HepG2 (cell line): Measurements from ENCODE around the gene GPSM1. TPM values are rescaled to one million over a fixed set of nuclear protein-coding genes. Genes with fewer than 3 reads are reported as not detected.
A peak's percentile ranks its signal among the peaks of the same experiment; 100 is the strongest.

Experiments
- BORCS8-MEF2B ChIP-seq: sonication (generic); formaldehyde crosslinking; IDR thresholded peaks from 2 replicates; pipeline ENCODE4 v1.8.0; 2022; ENCODE audit warnings: mild to moderate bottlenecking, missing genetic modification reagents
- ESRRA ChIP-seq: sonication (generic); formaldehyde crosslinking; IDR thresholded peaks from 2 replicates; pipeline ENCODE4 v1.5.1; 2020; ENCODE audit warnings: mild to moderate bottlenecking, low read depth, missing genetic modification reagents
- FOXJ3 ChIP-seq: sonication (generic); formaldehyde crosslinking; IDR thresholded peaks from 2 replicates; pipeline ENCODE4 v1.4.0; 2020; ENCODE audit warnings: missing genetic modification reagents, mild to moderate bottlenecking, borderline replicate concordance
- FOXK1 ChIP-seq: sonication (generic); formaldehyde crosslinking; IDR thresholded peaks from 2 replicates; pipeline ENCODE4 v1.4.0; 2020; ENCODE audit warnings: low read depth, missing genetic modification reagents, borderline replicate concordance
- HMG20A ChIP-seq: IDR thresholded peaks from 2 replicates; pipeline ENCODE4 v1.6.1; 2016; ENCODE audit warnings: borderline replicate concordance
- KAT7 ChIP-seq: IDR thresholded peaks from 2 replicates; pipeline ENCODE4 v1.6.1; 2018; ENCODE audit warnings: borderline replicate concordance, missing compliant biosample characterization
- KAT8 ChIP-seq: IDR thresholded peaks from 2 replicates; pipeline ENCODE4 v1.6.1; 2016; ENCODE audit warnings: missing genetic modification reagents, missing compliant biosample characterization
- KDM3A ChIP-seq: IDR thresholded peaks from 2 replicates; pipeline ENCODE4 v1.6.1; 2018; ENCODE audit warnings: low read depth, missing compliant biosample characterization
- KLF13 ChIP-seq: sonication (generic); formaldehyde crosslinking; IDR thresholded peaks from 2 replicates; pipeline ENCODE4 v1.4.0; 2020; ENCODE audit warnings: mild to moderate bottlenecking, missing genetic modification reagents
- MAF1 ChIP-seq: sonication (generic); formaldehyde crosslinking; IDR thresholded peaks from 2 replicates; pipeline ENCODE4 v1.5.0; 2020; ENCODE audit warnings: missing genetic modification reagents, borderline replicate concordance
- MTF1 ChIP-seq: sonication (generic); formaldehyde crosslinking; IDR thresholded peaks from 2 replicates; pipeline ENCODE4 v1.5.0; 2020; ENCODE audit warnings: missing genetic modification reagents
- NPAS2 ChIP-seq: sonication (generic); formaldehyde crosslinking; IDR thresholded peaks from 2 replicates; pipeline ENCODE4 v1.8.0; 2022; ENCODE audit warnings: mild to moderate bottlenecking, missing genetic modification reagents, borderline replicate concordance
- TBX2 ChIP-seq: sonication (generic); formaldehyde crosslinking; IDR thresholded peaks from 2 replicates; pipeline ENCODE4 v1.5.0; 2020; ENCODE audit warnings: missing genetic modification reagents, mild to moderate bottlenecking, borderline replicate concordance
- ZBTB42 ChIP-seq: sonication (generic); formaldehyde crosslinking; IDR thresholded peaks from 2 replicates; pipeline ENCODE4 v1.5.0; 2020; ENCODE audit warnings: mild to moderate bottlenecking, missing genetic modification reagents
- ZNF12 ChIP-seq: sonication (generic); formaldehyde crosslinking; IDR thresholded peaks from 2 replicates; pipeline ENCODE4 v1.5.0; 2020; ENCODE audit warnings: missing genetic modification reagents
- ZNF17 ChIP-seq: sonication (generic); formaldehyde crosslinking; IDR thresholded peaks from 2 replicates; pipeline ENCODE4 v1.5.0; 2020; ENCODE audit warnings: mild to moderate bottlenecking, missing genetic modification reagents
- ZNF276 ChIP-seq: sonication (generic); formaldehyde crosslinking; IDR thresholded peaks from 2 replicates; pipeline ENCODE4 v1.4.0; 2020; ENCODE audit warnings: mild to moderate bottlenecking, low read depth, missing genetic modification reagents
- ZNF550 ChIP-seq: sonication (generic); formaldehyde crosslinking; IDR thresholded peaks from 2 replicates; pipeline ENCODE4 v1.4.0; 2020; ENCODE audit warnings: mild to moderate bottlenecking, missing genetic modification reagents, borderline replicate concordance
- ZNF567 ChIP-seq: sonication (generic); formaldehyde crosslinking; IDR thresholded peaks from 2 replicates; pipeline ENCODE4 v1.8.1; 2023; ENCODE audit warnings: mild to moderate bottlenecking, missing genetic modification reagents, borderline replicate concordance
- ZNF775 ChIP-seq: sonication (generic); formaldehyde crosslinking; IDR thresholded peaks from 2 replicates; pipeline ENCODE4 v1.4.0; 2020; ENCODE audit warnings: missing genetic modification reagents, mild to moderate bottlenecking, moderate library complexity, borderline replicate concordance
- polyA plus RNA-seq, 8 experiments: library from polyadenylated mRNA; depleted of rRNA in 3 of 8; stranded (reverse) in 7 of 8; unstranded in 1 of 8; fragments of >200 nt; fragmentation: Illumina TruSeq in 4 of 8; extraction: Trizol in 4 of 8; gene quantifications; 2 replicates each; pipeline versions ENCODE4 v1.2.1 to v1.2.3, GENCODE V29; 2011 to 2016; ENCODE audit warnings: low read depth in 4 of 8, missing spikeins in 1 of 8, mixed read lengths in 1 of 8; ENCODE audit not compliant: insufficient read depth in 1 of 8
- total RNA-seq, 5 experiments: library from RNA; depleted of rRNA; stranded (reverse); fragments of >200 nt; fragmentation: Illumina TruSeq; extraction: Trizol; gene quantifications; 2 replicates each; pipeline ENCODE4 v1.2.3, GENCODE V29; 2016; ENCODE audit warnings: low read depth in 1 of 5
- TF ChIP-seq, protein P1 (sequence below): sonication (generic); formaldehyde crosslinking; IDR thresholded peaks from 2 replicates; pipeline ENCODE4 v1.5.0; 2020; ENCODE audit warnings: mild to moderate bottlenecking, missing genetic modification reagents, borderline replicate concordance
- TF ChIP-seq, protein P2 (sequence below): sonication (generic); formaldehyde crosslinking; IDR thresholded peaks from 2 replicates; pipeline ENCODE4 v1.5.0; 2020; ENCODE audit warnings: missing genetic modification reagents

The GPSM1 gene
- total and polyA plus RNA-seq, 2 of the 13 experiments (the other 11 are each of a cell fraction or from before 2014, with no cell fraction given), result 1.0 to 2.4 TPM

- no peak for TF ChIP-seq ZNF550 (CRISPR knock-in tag)
- TF ChIP-seq FOXJ3 (CRISPR knock-in tag), result no peak
- TF ChIP-seq BORCS8-MEF2B (CRISPR knock-in tag), result peak; percentile 91; the same call in 1 of the 2 replicates
- TF ChIP-seq ZBTB42 (CRISPR knock-in tag), result peak; percentile 54; the same call in 1 of the 2 replicates
- no peak for TF ChIP-seq ZNF567
- peak; percentile 20; the same call in 1 of the 2 replicates for TF ChIP-seq KDM3A (CRISPR knock-in tag)
- no peak for TF ChIP-seq KAT7
- TF ChIP-seq, protein P1, sequence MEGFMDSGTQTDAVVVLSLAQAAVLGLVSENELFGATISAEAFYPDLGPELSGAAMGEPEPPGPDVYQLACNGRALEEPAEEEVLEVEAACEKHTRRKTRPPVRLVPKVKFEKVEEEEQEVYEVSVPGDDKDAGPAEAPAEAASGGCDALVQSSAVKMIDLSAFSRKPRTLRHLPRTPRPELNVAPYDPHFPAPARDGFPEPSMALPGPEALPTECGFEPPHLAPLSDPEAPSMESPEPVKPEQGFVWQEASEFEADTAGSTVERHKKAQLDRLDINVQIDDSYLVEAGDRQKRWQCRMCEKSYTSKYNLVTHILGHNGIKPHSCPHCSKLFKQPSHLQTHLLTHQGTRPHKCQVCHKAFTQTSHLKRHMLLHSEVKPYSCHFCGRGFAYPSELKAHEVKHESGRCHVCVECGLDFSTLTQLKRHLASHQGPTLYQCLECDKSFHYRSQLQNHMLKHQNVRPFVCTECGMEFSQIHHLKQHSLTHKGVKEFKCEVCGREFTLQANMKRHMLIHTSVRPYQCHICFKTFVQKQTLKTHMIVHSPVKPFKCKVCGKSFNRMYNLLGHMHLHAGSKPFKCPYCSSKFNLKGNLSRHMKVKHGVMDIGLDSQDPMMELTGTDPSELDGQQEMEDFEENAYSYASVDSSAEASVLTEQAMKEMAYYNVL, result no peak
- TF ChIP-seq ZNF17 (CRISPR knock-in tag), result 0 out of 2 replicates have a peak, but pooled peaks have one; percentile 58
- no peak for TF ChIP-seq NPAS2 (CRISPR knock-in tag)
- peak; percentile 87 for TF ChIP-seq ESRRA
- TF ChIP-seq MAF1 (CRISPR knock-in tag), result peak; percentile 50; the same call in 1 of the 2 replicates
- peak; percentile 79 for TF ChIP-seq TBX2 (CRISPR knock-in tag)
- TF ChIP-seq KLF13 (CRISPR knock-in tag), result no peak
- TF ChIP-seq MTF1 (CRISPR knock-in tag), result peak; percentile 81; the same call in 1 of the 2 replicates
- TF ChIP-seq ZNF775 (CRISPR knock-in tag), result peak; percentile 67; the same call in 1 of the 2 replicates
- peak; percentile 56; the same call in 1 of the 2 replicates for TF ChIP-seq FOXK1 (CRISPR knock-in tag)
- TF ChIP-seq, protein P2, sequence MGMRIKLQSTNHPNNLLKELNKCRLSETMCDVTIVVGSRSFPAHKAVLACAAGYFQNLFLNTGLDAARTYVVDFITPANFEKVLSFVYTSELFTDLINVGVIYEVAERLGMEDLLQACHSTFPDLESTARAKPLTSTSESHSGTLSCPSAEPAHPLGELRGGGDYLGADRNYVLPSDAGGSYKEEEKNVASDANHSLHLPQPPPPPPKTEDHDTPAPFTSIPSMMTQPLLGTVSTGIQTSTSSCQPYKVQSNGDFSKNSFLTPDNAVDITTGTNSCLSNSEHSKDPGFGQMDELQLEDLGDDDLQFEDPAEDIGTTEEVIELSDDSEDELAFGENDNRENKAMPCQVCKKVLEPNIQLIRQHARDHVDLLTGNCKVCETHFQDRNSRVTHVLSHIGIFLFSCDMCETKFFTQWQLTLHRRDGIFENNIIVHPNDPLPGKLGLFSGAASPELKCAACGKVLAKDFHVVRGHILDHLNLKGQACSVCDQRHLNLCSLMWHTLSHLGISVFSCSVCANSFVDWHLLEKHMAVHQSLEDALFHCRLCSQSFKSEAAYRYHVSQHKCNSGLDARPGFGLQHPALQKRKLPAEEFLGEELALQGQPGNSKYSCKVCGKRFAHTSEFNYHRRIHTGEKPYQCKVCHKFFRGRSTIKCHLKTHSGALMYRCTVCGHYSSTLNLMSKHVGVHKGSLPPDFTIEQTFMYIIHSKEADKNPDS (CRISPR knock-in tag), result no peak
- no peak for TF ChIP-seq HMG20A
- TF ChIP-seq ZNF276 (CRISPR knock-in tag), result peak; percentile 80; the same call in 1 of the 2 replicates
- TF ChIP-seq ZNF12 (CRISPR knock-in tag), result peak; percentile 44; the same call in 1 of the 2 replicates
- TF ChIP-seq KAT8 (CRISPR knock-in tag), result peak; percentile 89
These were observed 36.0 kb downstream of the GPSM1 start, which contains the start of gene DNLZ (continued) for GRCh38 chr9:136363106-136363948.
